ENCODE results near the gene CRIP3.

CRIP3 gene

GRCh38 chr6:43273707-43274106, 34.9 kb downstream of the CRIP3 start:
- FAIRE-seq (no peak), DNase-seq (ENCODE audit: insufficient read length, low spot score) (no peak)
- TF ChIP-seq, protein P1, sequence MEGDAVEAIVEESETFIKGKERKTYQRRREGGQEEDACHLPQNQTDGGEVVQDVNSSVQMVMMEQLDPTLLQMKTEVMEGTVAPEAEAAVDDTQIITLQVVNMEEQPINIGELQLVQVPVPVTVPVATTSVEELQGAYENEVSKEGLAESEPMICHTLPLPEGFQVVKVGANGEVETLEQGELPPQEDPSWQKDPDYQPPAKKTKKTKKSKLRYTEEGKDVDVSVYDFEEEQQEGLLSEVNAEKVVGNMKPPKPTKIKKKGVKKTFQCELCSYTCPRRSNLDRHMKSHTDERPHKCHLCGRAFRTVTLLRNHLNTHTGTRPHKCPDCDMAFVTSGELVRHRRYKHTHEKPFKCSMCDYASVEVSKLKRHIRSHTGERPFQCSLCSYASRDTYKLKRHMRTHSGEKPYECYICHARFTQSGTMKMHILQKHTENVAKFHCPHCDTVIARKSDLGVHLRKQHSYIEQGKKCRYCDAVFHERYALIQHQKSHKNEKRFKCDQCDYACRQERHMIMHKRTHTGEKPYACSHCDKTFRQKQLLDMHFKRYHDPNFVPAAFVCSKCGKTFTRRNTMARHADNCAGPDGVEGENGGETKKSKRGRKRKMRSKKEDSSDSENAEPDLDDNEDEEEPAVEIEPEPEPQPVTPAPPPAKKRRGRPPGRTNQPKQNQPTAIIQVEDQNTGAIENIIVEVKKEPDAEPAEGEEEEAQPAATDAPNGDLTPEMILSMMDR (IDR thresholded peaks at IDR 0.05; ENCODE audit: insufficient read depth, missing control alignments), result no peak

- TF ChIP-seq, protein P1 (IDR thresholded peaks at IDR 0.05; ENCODE audit: insufficient read depth, missing control alignments), result no peak
- DNase-seq (ENCODE audit: insufficient read length, low spot score) (no peak), FAIRE-seq (no peak)
Measured at GRCh38 chr6:43271944-43272343, 36.7 kb downstream of the CRIP3 start.

GRCh38 chr6:43271103-43271815, 37.4 kb downstream of the CRIP3 start:
- no peak for DNase-seq (ENCODE audit: insufficient read length, low spot score)
- TF ChIP-seq, protein P1 (IDR thresholded peaks at IDR 0.05; ENCODE audit: insufficient read depth, missing control alignments), result no peak
- no peak for FAIRE-seq

DNA sequence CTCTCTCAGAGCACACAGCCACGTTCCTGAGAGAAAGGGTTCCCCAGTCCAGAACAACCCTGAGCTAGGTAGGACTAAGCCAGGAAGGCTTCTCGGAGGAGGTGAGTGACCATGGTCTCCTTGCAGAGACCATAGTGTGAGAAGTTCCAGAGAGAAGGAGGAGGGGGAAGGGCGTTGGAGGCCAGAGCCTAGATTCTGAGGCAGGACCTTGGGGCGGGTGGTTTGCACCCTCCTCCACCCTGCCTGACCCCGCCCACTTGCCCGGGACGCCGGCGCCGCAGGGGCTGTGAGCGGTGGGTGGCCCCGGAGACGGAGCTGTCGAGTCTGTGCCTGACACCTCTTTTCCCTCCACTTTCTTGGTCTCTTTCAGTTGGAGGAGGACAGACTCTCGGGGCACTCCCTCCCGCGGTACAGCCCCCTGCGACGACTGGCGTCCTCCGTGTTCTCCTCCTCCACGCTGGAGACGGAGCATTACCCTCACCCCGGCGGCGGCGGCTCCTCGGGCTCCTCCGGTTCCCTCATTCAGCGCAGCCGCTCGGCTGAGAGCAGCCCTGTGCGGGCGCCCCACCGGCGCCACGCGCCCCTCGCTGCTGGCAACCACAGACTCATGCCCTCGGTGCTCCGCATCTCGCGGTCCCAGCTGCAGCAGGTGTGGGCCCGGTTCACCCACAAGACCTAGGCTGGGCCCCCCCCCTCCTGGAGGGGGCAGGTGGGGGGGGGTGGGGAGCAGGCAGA, 39.2 kb downstream of the CRIP3 start:
- no peak for FAIRE-seq
- TF ChIP-seq, protein P1 (IDR thresholded peaks at IDR 0.05; ENCODE audit: insufficient read depth, missing control alignments), result no peak
- DNase-seq (ENCODE audit: insufficient read length, low spot score), result no peak

DNA sequence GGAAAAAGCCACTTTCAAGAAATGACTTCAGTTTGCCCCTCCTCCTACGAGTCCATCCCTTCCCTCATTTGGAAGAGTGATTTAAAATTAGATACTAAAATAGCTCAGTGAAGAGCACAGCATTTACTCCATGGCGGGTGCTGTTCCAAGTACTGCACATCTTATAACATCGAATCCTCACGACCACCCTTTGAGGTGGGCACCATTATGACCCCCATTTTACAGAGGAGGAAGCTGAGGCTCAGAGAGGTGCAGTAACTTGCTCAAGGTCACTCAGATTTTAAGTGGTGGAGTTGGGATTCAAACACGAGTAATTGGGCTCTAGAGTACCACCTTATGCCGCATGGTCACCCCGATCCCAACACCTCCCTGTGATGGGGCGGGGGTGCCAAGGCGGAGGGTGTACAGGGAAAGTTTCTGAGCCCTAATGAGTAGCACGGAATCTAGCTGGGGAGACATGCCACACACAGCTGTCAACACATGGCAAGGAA, 39.8 kb downstream of the CRIP3 start:
- TF ChIP-seq, protein P1 (IDR thresholded peaks at IDR 0.05; ENCODE audit: insufficient read depth, missing control alignments), result no peak
- DNase-seq (ENCODE audit: insufficient read length, low spot score) (no peak), FAIRE-seq (no peak)

- DNase-seq (ENCODE audit: insufficient read length, low spot score) (no peak), FAIRE-seq (no peak)
- TF ChIP-seq, protein P1 (IDR thresholded peaks at IDR 0.05; ENCODE audit: insufficient read depth, missing control alignments), result no peak
Measured at GRCh38 chr6:43268355-43268700, 40.3 kb downstream of the CRIP3 start.

All from D721Med (cell line).